Activated naive CD8-positive, alpha-beta T cell treated with anti-CD3 and anti-CD28 coated beads, Interleukin-2, amount 50 U/mL, for 16 hours (primary cell): ENCODE results near the gene FDPS.
"Not testable (repeated sequence)": the region's sequence is repeated elsewhere in the genome, so short reads cannot be mapped to it uniquely, and the experiment has no call there.

Source experiments
- DNase-seq: peaks from one replicate; pipeline ENCODE4 v3.0.0-alpha.2; 2020; ENCODE audit warnings: low read depth, low spot score

Gene FDPS

DNA sequence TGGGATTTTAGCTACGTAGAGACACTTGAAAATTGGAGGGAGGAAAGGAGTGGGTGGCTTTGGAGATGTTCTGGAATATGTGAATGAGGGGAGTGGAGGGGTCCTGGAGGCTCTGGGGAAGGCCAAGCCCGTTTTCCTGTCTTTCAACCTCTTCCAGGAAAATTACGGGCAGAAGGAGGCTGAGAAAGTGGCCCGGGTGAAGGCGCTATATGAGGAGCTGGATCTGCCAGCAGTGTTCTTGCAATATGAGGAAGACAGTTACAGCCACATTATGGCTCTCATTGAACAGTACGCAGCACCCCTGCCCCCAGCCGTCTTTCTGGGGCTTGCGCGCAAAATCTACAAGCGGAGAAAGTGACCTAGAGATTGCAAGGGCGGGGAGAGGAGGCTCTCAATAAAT is 11.6 kb downstream of the FDPS start:
- DNase-seq: no peak

DNA sequence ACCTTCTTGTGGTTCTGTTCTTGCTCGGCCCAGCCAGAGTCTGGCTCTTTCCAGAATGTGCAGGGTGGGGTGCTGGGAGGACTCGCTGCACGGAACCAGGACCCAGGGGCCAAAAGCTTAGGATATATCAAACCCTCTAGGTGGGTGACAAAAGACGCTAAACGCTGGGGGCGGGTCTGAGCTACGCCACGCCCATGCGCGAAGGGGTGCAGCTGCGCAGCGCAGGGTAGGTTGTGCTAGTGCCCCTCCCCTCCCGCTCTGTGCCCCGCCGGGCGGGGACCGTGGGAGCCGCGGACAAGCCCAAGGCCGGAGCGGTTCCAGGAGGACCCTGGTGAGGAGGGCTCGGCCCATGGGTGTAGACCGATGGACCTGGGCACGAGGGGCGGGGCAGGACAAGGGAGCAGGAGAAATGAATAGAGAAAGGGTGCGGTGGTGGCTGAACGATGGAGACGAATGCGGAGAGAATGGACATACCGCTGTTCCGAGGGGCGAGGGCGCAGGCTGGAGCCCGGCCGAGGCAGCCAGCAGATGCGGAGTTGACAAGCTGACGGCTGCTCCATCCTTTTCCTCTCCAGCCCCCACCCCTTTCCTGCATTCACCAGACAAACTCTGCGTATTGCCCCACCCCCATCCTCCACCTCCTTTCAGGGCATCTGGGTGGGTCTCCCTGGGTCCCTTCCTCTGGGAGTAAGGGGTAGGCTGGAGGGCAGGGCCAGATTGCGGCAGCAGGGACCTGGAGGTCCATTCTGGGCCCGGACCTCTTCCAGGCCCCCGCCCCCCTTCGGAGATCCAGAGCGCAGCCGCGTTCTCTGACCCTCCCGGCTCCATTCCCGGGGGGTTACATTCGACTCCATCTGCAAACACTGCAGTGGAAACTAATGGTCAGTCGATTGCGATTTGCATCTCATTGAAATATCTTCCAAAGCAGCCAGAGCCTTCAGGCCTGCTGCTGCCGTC is 12.3 kb downstream of the FDPS start, which contains the start of gene RUSC1:
RUSC1 (plus strand) TSS at position 234 of the 957 bp plus-strand sequence. CDS start 880 bp downstream, outside the sequence.
- DNase-seq: peak; percentile 40

DNA sequence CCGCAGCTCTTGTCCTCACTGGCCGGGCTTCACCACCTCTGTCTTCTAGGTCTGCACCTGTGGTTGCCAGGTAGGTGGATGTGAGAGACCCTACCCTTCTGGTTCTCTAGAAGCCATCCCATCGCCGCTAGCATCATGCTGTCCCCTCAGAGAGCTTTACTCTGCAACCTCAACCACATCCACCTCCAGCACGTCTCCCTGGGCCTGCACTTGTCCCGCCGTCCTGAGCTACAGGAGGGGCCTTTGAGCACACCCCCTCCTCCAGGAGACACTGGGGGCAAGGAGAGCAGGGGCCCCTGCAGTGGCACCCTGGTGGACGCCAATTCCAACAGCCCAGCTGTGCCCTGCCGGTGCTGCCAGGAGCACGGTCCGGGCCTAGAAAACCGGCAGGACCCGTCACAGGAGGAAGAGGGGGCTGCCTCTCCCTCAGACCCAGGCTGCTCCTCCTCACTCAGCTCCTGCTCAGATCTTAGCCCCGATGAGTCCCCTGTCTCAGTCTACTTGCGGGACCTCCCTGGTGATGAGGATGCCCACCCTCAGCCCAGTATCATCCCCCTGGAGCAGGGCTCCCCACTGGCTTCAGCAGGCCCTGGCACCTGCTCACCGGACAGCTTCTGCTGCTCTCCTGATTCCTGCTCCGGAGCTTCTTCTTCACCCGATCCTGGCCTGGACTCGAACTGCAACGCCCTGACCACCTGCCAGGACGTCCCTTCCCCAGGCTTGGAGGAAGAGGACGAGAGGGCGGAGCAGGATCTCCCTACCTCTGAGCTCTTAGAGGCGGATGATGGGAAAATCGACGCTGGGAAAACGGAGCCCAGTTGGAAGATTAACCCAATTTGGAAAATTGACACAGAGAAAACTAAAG is 13.2 kb downstream of the FDPS start:
- no peak for DNase-seq

DNA sequence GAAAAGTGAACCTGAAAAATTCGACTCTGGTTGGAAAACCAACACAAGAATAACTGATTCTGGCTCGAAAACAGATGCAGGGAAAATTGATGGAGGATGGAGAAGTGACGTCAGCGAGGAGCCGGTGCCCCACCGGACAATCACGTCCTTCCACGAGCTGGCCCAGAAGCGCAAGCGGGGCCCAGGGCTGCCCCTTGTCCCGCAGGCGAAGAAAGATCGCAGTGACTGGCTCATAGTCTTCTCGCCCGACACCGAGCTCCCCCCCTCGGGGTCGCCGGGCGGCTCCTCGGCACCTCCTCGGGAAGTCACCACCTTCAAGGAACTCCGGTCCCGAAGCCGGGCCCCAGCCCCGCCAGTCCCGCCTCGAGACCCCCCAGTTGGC is 13.9 kb downstream of the FDPS start:
- no peak for DNase-seq

DNA sequence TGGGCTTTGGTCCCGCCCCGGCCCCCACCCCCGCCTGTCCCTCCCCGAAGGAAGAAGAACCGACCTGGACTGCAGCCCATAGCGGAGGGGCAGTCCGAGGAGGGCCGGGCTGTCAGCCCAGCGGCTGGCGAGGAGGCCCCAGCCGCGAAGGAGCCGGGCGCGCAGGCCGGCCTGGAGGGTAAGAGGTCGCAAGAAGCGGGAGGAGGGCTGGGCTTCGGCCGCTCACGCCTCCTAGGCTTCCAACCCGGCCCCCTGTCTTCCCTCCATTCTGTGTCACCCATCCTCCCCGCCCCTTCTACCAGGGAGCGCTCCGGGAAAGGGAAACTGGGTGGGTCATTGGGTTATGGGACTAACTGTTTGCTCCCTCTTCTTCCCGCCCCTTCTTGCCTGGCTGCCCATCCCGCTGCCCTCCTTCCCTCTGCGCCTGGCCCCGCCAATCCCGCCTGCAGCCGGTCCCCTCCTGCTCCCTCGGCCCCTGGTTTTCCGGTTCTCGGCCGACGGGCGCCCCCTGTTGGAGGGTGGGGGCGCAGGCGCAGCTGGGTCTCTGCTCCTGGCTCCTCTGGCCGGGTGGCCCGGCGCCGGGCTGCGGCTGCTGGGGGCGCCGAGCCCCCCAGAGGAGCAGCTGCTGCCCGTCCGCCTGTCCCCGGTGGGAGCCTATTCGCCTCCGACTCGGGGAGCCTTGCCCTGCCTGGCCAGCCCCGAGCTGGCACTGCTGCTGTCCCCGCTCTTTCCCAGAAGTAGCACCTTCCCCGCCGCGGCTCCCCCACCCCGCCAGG is 14.5 kb downstream of the FDPS start:
- DNase-seq: peak; percentile 79

DNA sequence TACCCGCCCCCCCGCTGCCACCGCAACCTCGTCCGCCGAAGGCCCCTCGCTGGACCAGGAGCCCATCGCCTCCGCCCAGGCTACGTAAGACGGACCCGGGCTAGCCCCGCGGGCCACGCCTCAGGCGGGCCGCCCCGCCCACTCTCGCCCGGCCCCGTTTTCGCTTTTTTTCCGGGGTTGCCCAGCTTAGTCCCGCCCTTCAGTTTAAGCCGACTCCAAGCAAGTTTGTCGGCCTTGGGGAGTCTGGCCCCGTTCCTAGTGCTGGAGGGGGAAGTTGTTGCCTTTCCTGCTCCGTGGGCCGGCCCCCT is 15.0 kb downstream of the FDPS start:
- DNase-seq: peak; percentile 42

DNA sequence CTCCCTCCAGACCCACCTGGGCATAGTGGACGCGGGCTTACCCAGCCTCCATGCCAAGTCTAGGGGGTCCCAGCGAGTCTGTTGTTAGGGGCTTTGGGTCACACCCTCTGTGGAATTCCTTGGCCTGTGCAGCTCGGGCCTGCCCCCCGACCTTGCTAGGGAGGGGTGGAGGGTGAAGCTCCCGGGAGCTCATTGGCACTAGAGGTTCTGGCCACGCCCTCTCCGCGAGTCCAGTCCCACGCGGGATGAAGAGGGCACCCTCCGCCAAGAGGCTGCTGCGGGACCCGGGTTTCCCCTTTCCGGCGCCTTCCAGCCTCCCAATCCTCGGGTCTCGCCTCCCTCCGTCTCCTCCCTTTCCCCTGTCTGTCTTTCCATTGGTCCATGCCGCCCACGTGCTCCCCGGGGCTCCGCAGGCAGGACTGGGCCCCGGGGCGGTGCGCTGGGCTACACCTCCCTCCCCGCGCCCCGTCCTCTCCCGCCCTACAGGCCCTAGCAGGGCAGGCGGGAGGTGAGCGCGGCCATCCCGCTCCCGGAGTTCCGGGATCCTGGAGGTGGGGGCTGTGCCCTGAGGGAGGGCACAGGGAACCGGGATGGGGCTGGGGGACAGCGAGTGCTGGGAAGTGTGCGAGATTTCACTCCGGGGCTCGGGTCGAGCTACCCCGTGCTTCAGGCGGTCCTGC is 15.5 kb downstream of the FDPS start:
- peak; percentile 68 for DNase-seq

DNA sequence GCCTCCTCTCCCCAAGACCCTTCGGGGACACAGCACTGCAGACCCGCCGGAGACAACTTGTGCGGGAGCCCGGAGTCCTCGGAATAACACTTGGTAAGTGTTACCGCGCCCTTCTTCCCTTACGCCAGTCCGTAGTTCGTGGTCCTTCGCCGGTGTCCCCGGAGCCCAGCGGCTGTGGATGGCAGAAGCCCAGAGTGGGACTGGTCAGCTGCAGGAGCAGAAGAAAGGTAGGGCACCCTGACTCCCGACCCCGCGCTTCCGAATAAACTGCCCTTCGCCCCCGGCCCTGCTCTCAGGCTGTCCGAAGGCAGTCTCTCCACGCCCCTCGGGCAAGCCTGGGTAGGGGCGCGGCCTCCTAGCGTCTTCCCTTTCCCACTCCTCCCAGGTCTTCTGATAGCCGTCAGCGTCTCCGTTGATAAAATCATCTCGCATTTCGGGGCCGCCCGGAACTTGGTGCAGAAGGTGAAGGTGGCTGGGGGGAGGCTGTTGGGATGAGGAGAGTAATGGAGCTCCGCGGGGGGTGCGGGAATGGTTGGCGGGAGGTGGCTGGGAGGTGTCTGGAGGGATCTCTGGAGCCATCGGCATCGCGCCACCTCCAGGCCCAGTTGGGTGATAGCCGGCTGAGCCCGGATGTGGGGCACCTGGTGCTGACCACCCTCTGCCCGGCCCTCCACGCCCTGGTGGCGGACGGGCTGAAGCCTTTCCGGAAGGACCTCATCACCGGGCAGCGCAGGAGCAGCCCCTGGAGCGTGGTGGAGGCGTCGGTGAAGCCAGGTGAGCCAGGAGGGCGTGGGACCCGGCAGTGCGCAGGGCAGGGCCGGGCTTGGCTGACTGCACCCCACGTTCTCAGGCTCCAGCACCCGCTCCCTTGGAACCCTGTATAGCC is 16.3 kb downstream of the FDPS start:
- DNase-seq: no peak

DNA sequence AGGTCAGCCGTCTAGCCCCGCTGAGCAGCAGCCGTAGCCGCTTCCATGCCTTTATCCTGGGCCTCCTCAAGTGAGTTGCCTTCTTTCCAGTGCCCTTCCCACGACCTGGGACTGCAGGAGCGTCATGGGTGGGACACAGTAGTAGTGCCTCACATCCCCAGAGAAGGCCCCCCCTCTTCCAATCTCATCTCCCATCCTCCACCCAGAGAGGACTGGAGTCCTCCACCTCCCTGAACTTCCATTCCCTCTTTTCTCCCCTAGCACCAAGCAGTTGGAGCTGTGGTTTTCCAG is 16.9 kb downstream of the FDPS start:
- DNase-seq: no peak

DNA sequence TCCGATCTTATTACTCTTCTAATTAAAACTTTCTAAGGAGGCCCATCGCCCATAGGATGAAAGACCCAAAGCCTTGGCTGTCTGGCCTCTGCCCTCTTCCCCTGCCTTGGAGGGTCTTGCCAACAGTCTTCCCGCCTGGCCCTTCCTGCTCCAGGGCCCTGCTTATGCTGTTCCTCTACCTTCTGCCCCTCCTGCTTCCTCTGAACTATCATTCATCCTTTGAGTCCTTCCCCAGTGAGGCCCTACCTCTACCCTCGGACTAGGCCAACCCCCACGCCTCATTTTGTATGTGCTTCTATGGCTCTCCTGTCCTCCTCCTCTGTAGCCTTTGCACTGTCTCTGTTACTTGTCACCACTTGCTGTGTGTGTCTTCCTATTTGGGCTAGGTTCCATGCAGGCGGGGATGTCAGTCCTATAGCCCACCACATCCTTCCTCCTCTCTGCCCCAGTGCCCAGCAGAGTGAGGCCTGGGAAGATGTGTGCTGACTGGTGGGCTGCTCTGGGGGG is 17.4 kb downstream of the FDPS start:
- no peak for DNase-seq

DNA sequence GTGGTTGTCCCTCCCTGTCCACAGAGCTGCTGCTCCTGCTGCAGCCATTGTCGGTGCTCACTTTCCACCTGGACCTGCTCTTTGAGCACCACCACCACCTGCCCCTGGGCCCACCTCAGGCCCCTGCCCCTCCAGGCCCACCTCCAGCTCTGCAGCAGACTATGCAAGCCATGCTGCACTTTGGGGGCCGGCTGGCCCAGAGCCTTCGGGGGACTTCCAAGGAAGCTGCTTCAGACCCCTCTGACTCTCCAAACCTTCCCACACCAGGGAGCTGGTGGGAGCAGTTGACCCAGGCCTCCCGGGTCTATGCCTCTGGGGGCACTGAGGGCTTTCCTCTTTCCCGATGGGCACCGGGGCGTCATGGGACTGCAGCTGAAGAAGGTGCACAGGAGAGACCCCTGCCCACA is 18.0 kb downstream of the FDPS start:
- no peak for DNase-seq

DNA sequence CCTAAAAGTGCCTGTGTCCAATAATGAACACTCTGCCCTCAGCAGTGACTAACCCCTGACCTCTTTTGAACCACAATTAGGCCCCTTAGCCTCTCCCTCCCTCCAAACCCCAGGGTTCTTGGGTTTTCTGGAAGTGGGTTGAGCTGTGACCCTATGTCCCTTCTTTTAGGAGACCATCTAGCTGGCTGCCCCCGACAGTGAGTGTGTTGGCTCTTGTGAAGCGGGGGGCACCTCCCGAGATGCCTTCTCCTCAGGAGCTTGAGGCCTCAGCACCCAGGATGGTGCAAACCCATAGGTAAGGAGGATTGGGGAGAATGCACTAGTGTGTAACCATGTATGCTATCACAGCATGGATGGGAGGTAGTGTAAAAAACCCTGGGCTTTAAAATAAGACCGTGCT is 19.3 kb downstream of the FDPS start:
- no peak for DNase-seq

DNA sequence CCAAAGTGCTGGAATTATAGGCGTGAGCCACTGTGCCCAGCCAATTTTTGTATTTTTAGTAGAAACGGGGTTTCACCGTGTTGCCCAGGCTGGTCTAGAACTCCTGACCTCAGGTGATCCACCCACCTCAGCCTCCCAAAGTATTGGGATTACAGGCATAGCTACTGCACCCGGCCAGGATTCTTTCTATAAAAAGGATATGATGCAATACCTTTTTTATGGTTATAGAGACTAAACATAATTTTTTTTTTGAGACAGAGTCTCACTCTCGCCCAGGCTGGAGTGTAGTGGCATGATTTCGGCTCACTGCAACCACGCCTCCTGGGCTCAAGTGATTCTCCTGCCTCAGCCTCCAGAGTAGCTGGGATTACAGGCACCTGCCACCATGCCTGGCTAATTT is 20.2 kb downstream of the FDPS start:
- DNase-seq: not testable (repeated sequence)

DNA sequence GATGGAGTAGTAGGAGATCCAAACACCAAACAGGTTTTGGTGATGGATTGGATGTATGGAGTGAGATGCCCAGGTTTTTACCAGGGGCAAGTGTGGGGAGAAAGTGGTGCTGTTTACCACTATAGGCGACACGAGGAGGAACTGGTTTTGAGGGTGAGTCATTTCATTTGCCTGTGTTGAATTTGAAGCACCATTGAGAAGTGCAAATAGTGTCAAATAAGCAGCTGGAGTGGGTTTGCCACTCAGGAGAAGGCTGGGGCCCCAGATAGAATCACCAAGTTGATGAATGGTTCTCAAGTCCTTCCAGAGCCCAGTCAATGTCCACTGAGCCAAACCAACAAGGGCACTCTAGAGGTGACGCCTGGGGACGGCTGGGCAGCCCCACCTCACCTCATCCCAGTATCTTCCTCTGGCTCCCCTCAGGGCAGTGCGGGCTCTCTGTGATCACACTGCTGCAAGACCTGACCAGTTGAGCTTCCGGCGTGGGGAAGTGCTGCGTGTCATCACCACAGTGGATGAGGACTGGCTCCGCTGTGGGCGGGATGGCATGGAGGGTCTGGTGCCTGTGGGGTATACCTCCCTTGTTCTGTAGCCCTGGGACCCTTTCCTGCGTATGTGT is 21.4 kb downstream of the FDPS start:
- DNase-seq: no peak

DNA sequence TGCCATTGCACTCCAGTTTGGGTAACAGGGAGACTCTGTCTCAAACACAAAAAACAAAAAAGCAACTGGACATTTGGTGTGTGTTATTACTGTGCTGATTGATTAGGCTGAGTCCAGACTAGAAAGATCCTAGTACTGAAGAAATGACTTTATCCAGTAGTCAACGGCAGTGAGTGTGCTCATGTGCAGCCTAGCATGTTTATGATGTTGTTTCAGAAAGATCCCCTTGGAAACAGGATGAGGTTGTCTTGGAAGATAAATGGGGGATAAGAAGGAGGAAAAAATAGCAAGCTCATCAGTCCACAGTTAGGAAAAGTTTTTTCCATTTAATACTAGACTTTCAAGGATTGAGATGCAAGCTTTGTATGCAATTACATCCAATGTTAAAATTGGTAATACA is 26.3 kb downstream of the FDPS start:
- DNase-seq: no peak

DNA sequence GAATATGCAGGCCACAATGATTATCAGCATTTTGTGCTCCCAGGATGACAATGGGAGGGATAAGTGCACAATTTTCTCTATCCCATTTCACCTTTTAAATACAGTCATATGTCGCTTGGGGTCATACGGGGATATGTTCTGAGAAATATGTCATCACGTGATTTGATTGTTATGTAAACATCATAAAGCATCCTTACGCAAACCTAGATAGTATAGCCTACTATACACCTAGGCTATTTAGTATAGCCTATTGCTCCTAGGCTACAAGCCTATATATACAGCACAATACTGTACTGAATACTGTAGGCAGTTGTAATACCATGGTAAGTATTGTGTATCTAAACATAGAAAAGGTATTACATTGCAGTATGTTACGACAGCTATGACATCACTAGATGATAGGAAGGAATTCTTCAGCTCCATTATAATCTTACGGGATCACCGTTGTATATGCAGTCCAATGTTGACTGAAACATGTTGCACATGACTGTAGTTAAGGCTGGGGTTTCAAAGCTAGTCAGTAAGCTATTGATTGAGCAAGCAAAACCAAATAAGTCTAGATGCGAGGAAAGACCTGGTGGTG is 30.9 kb downstream of the FDPS start:
- no peak for DNase-seq

DNA sequence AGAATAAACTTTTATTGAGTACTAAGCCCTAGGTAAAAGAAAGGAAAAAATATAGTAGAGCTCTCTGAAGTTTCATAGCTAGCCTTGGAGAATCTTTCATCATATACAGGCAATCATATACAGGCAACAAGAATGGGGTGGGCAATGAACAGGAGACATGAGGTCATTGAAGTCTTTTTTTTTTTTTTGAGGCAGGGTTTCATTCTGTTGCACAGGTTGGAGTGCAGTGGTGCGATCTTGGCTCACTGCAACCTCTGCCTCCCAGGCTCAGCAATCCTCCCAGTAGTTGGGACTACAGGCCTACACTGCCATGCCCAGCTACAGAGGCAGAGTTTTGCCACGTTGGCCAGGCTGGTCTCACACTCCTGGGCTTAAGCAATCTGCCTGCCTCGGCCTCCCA is 34.2 kb downstream of the FDPS start:
- no peak for DNase-seq

DNA sequence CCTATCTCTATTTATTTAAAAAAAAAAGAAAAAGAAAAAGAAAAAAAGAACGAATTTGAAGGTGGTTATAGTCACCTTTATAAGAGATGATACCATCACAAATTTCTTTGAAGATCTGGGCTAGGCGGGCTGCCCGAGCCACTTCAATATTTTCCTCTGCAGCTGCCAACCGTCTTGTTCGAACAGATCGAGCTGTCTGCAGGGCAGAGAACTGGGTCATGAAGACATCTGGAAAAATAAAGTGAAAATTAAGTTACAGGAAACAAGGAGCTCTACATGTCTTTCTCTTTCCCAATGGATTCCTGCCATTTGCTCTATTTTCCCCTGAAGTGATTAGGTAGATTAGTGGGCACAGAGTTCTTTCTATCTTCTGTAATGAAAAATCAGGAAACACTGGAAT is 44.0 kb downstream of the FDPS start:
- DNase-seq: no peak

DNA sequence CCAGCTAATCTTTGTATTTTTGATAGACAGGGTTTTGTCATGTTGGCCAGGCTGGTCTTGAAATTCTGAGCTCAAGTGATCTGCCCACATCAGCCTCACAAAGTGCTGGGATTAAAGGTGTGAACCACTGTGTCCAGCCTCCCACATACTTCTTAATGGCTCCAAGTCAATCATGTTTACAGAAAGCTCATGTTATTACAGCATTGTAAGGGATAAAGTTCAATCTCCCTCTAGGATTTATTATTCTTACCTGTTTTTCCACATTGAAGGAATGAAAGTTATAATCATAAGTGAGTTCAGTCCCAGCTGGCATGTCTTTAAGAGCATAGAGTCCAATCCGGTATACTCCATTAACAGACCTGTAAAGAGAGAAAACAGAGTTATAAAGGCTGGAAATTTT is 51.4 kb downstream of the FDPS start:
- no peak for DNase-seq
